ENCODE results near the gene TMEM242.

DNA sequence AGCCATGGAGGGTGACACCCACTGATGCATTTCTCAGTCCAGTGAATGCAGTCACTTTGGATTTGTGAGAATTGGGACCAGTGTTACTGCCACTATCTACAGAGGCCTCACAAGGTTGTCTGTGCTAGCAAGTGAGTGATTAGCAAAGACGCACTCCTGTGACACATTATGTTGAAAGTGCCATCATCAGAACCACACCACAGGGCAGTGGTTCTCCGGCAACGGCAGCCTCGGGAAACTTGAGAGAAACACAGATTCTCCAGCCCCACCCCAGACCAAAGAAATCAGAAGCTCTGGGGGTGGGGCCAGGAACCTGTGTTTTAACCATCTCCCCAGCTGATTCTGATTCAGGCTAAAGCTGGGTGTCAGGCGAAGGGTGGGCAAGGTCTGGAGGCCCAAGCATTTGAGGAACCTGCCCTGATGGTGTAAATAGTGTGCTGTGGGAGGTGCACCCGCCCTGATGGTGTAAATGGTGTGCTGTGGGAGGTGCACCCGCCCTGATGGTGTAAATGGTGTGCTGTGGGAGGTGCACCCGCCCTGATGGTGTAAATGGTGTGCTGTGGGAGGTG, 39.9 kb downstream of the TMEM242 start:
- TF ChIP-seq GLIS3 (CRISPR knock-in tag; IDR thresholded peaks at IDR 0.05) = no peak
- TF ChIP-seq TCF4 (CRISPR knock-in tag; IDR thresholded peaks at IDR 0.05; ENCODE audit: borderline replicate concordance) = no peak
- TF ChIP-seq, protein P1, sequence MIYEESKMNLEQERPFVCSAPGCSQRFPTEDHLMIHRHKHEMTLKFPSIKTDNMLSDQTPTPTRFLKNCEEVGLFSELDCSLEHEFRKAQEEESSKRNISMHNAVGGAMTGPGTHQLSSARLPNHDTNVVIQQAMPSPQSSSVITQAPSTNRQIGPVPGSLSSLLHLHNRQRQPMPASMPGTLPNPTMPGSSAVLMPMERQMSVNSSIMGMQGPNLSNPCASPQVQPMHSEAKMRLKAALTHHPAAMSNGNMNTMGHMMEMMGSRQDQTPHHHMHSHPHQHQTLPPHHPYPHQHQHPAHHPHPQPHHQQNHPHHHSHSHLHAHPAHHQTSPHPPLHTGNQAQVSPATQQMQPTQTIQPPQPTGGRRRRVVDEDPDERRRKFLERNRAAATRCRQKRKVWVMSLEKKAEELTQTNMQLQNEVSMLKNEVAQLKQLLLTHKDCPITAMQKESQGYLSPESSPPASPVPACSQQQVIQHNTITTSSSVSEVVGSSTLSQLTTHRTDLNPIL (CRISPR knock-in tag; IDR thresholded peaks at IDR 0.05; ENCODE audit: low read depth) = no peak
- TF ChIP-seq, protein P2, sequence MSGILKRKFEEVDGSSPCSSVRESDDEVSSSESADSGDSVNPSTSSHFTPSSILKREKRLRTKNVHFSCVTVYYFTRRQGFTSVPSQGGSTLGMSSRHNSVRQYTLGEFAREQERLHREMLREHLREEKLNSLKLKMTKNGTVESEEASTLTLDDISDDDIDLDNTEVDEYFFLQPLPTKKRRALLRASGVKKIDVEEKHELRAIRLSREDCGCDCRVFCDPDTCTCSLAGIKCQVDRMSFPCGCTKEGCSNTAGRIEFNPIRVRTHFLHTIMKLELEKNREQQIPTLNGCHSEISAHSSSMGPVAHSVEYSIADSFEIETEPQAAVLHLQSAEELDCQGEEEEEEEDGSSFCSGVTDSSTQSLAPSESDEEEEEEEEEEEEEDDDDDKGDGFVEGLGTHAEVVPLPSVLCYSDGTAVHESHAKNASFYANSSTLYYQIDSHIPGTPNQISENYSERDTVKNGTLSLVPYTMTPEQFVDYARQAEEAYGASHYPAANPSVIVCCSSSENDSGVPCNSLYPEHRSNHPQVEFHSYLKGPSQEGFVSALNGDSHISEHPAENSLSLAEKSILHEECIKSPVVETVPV (CRISPR knock-in tag; IDR thresholded peaks at IDR 0.05) = no peak
- TF ChIP-seq PPARA (CRISPR knock-in tag; IDR thresholded peaks at IDR 0.05; ENCODE audit: borderline replicate concordance) = no peak
- no peak for TF ChIP-seq ZC3H10 (CRISPR knock-in tag; IDR thresholded peaks at IDR 0.05)
- no peak for TF ChIP-seq ZFP30 (CRISPR knock-in tag; IDR thresholded peaks at IDR 0.05)
- TF ChIP-seq ZNF565 (CRISPR knock-in tag; conservative IDR thresholded peaks at IDR 0.05; ENCODE audit: low read depth) = no peak
- no peak for TF ChIP-seq BACH2 (CRISPR knock-in tag; IDR thresholded peaks at IDR 0.05; ENCODE audit: borderline replicate concordance)
